ENCODE data around the gene ZDHHC11B.
A peak's percentile ranks its signal among the peaks of the same experiment; 100 is the strongest.
"Not testable (repeated sequence)": the region's sequence is repeated elsewhere in the genome, so short reads cannot be mapped to it uniquely, and the experiment has no call there.

The ZDHHC11B gene

GRCh38 chr5:807719-808514 lies 23.4 kb upstream of the ZDHHC11B start:
- in situ Hi-C loops (cut with MboI; ENCODE audit: low pct_unique_long_range_greater_than_20kb, low sequenced_read_pairs, unreplicated experiment); DNase-seq (ENCODE audit: low spot score): not testable (repeated sequence)

- TF ChIP-seq CTCF (IDR thresholded peaks at IDR 0.05; ENCODE audit: extremely low read depth, insufficient read depth, missing control alignments): no peak
- in situ Hi-C loops (cut with MboI; ENCODE audit: low pct_unique_long_range_greater_than_20kb, low sequenced_read_pairs, unreplicated experiment): no loop called here
- DNase-seq (ENCODE audit: low spot score): no peak
These were observed 16.9 kb upstream of the ZDHHC11B start for GRCh38 chr5:801472-801871.

GRCh38 chr5:801055-801454 lies 16.5 kb upstream of the ZDHHC11B start:
- DNase-seq (ENCODE audit: low spot score); in situ Hi-C loops (cut with MboI; ENCODE audit: low pct_unique_long_range_greater_than_20kb, low sequenced_read_pairs, unreplicated experiment): not testable (repeated sequence)

GRCh38 chr5:798505-799138 lies 14.1 kb upstream of the ZDHHC11B start:
- in situ Hi-C loops (cut with MboI; ENCODE audit: low pct_unique_long_range_greater_than_20kb, low sequenced_read_pairs, unreplicated experiment); DNase-seq (ENCODE audit: low spot score): not testable (repeated sequence)

- DNase-seq (ENCODE audit: low spot score); in situ Hi-C loops (cut with MboI; ENCODE audit: low pct_unique_long_range_greater_than_20kb, low sequenced_read_pairs, unreplicated experiment): not testable (repeated sequence)
These were observed 13.5 kb upstream of the ZDHHC11B start for GRCh38 chr5:797986-798385.

GRCh38 chr5:795873-796272 lies 11.3 kb upstream of the ZDHHC11B start:
- in situ Hi-C loops (cut with MboI; ENCODE audit: low pct_unique_long_range_greater_than_20kb, low sequenced_read_pairs, unreplicated experiment); DNase-seq (ENCODE audit: low spot score): not testable (repeated sequence)

- DNase-seq (ENCODE audit: low spot score); in situ Hi-C loops (cut with MboI; ENCODE audit: low pct_unique_long_range_greater_than_20kb, low sequenced_read_pairs, unreplicated experiment): not testable (repeated sequence)
These were observed 10.4 kb upstream of the ZDHHC11B start for GRCh38 chr5:794948-795347.

GRCh38 chr5:788703-789102 lies 4.2 kb upstream of the ZDHHC11B start:
- DNase-seq (ENCODE audit: low spot score); in situ Hi-C loops (cut with MboI; ENCODE audit: low pct_unique_long_range_greater_than_20kb, low sequenced_read_pairs, unreplicated experiment): not testable (repeated sequence)

GRCh38 chr5:787857-788233 lies 3.3 kb upstream of the ZDHHC11B start:
- in situ Hi-C loops (cut with MboI; ENCODE audit: low pct_unique_long_range_greater_than_20kb, low sequenced_read_pairs, unreplicated experiment); DNase-seq (ENCODE audit: low spot score): not testable (repeated sequence)

GRCh38 chr5:787224-787856 lies 2.8 kb upstream of the ZDHHC11B start:
- DNase-seq (ENCODE audit: low spot score); in situ Hi-C loops (cut with MboI; ENCODE audit: low pct_unique_long_range_greater_than_20kb, low sequenced_read_pairs, unreplicated experiment): not testable (repeated sequence)

GRCh38 chr5:785181-785705 lies 714 bp upstream of the ZDHHC11B start:
- DNase-seq (ENCODE audit: low spot score); in situ Hi-C loops (cut with MboI; ENCODE audit: low pct_unique_long_range_greater_than_20kb, low sequenced_read_pairs, unreplicated experiment): not testable (repeated sequence)

GRCh38 chr5:783881-784427 lies 575 bp downstream of the ZDHHC11B start:
- peak; percentile 22 for DNase-seq (ENCODE audit: low spot score)
- in situ Hi-C loops (cut with MboI; ENCODE audit: low pct_unique_long_range_greater_than_20kb, low sequenced_read_pairs, unreplicated experiment): not testable (repeated sequence)

GRCh38 chr5:783049-783802 lies 1.3 kb downstream of the ZDHHC11B start:
- in situ Hi-C loops (cut with MboI; ENCODE audit: low pct_unique_long_range_greater_than_20kb, low sequenced_read_pairs, unreplicated experiment); DNase-seq (ENCODE audit: low spot score): not testable (repeated sequence)

GRCh38 chr5:782356-782755 lies 2.2 kb downstream of the ZDHHC11B start:
- in situ Hi-C loops (cut with MboI; ENCODE audit: low pct_unique_long_range_greater_than_20kb, low sequenced_read_pairs, unreplicated experiment); DNase-seq (ENCODE audit: low spot score): not testable (repeated sequence)

GRCh38 chr5:780571-780970 lies 4.0 kb downstream of the ZDHHC11B start:
- DNase-seq (ENCODE audit: low spot score); in situ Hi-C loops (cut with MboI; ENCODE audit: low pct_unique_long_range_greater_than_20kb, low sequenced_read_pairs, unreplicated experiment): not testable (repeated sequence)

GRCh38 chr5:778967-779366 lies 5.6 kb downstream of the ZDHHC11B start:
- DNase-seq (ENCODE audit: low spot score): not testable (repeated sequence)
- in situ Hi-C loops (cut with MboI; ENCODE audit: low pct_unique_long_range_greater_than_20kb, low sequenced_read_pairs, unreplicated experiment): loop anchor here (10.0 kb wide), 1 partner anchor 94 kb away; no protein-coding TSS in a partner anchor
